K562 (cell line): ENCODE measurements around the gene DHX8. TPM values are rescaled to one million over a fixed set of nuclear protein-coding genes. Genes with fewer than 3 reads are reported as not detected.
"Not testable (repeated sequence)": the region's sequence is repeated elsewhere in the genome, so short reads cannot be mapped to it uniquely, and the experiment has no call there.

Experiments
- ATAC-seq: fragments of 200-7000 bp; cut with Tn5 transposase; 3 replicates; pipeline ENCODE4 v1.9.1; 2020; ENCODE audit warnings: moderate library complexity
- BruUV-seq: library from RNA; stranded (reverse); fragments of 400-500 nt; replicated peaks from 2 replicates; lab custom pipeline; 2021; lab: Mats Ljungman, UMichigan
- CTCF ChIA-PET: fragments of 300-600 bp; formaldehyde crosslinking; extraction: SDS; loops from one replicate; lab custom pipeline; 2021; ENCODE audit warnings: low intra/inter-chr PET ratio; lab: Yijun Ruan, JAX
- POLR2A ChIA-PET: fragments of 300-600, 350-650 bp; sonication (Branson Sonifier 250); formaldehyde crosslinking; extraction: SDS; loops from one replicate; lab custom pipeline; 2021; ENCODE audit warnings: antibody characterized with exemption, inconsistent platforms; lab: Yijun Ruan, JAX
- DNase-seq, 4 experiments: peaks; one replicate each; pipeline versions ENCODE4 v3.0.0 to v3.0.0-alpha.2; 2011 to 2018; ENCODE audit warnings: low spot score in 3 of 4, mixed read lengths in 3 of 4; ENCODE audit errors: extremely low read depth in 1 of 4
- FAIRE-seq: peaks from 2 replicates; lab custom pipeline; 2011; peaks lifted over from hg19 to GRCh38; lab: Jason Lieb, UNC
- H2AFZ ChIP-seq: 2 replicates; pipeline ENCODE4 v1.6.0; 2011; ENCODE audit warnings: low read depth, low read length, control low read depth, inconsistent platforms
- H3K27ac ChIP-seq: fragments of 200-600 bp; 3 replicates; pipeline ENCODE4 v1.8.0; 2011; ENCODE audit warnings: low read depth, mild to moderate bottlenecking, control low read depth, inconsistent platforms, low read length, moderate library complexity, mixed read lengths; ENCODE audit errors: extremely low read depth
- H3K27me3 ChIP-seq, 2 experiments: fragments of 300-600 bp in 1 of 2; 2 replicates in 1 of 2; 3 replicates in 1 of 2; pipeline versions ENCODE4 v1.6.0 to v1.8.0; 2011; ENCODE audit warnings: inconsistent platforms in 2 of 2, low read length in 2 of 2, mild to moderate bottlenecking in 1 of 2, mixed read lengths in 1 of 2, moderate library complexity in 1 of 2; ENCODE audit not compliant: control insufficient read depth in 2 of 2, insufficient read depth in 2 of 2
- H3K36me3 ChIP-seq: fragments of 300-600 bp; 3 replicates; pipeline ENCODE4 v1.8.0; 2011; ENCODE audit warnings: mild to moderate bottlenecking, low read length, inconsistent platforms; ENCODE audit not compliant: control insufficient read depth, insufficient read depth
- H3K4me1 ChIP-seq, 2 experiments: fragments of 200-600 bp in 1 of 2; replicated peaks in 1 of 2; 2 replicates in 1 of 2; 3 replicates in 1 of 2; pipeline versions ENCODE4 v1.5.1 to v1.8.0; 2011; ENCODE audit warnings: inconsistent platforms in 2 of 2, low read length in 2 of 2, mild to moderate bottlenecking in 1 of 2, mixed read lengths in 1 of 2, moderate library complexity in 1 of 2; ENCODE audit not compliant: control insufficient read depth in 2 of 2, insufficient read depth in 2 of 2
- H3K4me2 ChIP-seq: 2 replicates; pipeline ENCODE4 v1.6.1; 2011; ENCODE audit warnings: low read length, control low read depth, inconsistent platforms, mixed read lengths; ENCODE audit not compliant: insufficient read depth
- H3K4me3 ChIP-seq: fragments of 200-600 bp; sonication (generic), shearing (Covaris generic); 2 replicates; pipeline ENCODE4 v1.5.1; 2016; ENCODE audit warnings: control low read depth, inconsistent platforms
- H3K79me2 ChIP-seq: fragments of 200-600 bp; 3 replicates; pipeline ENCODE4 v1.8.0; 2011; ENCODE audit warnings: low read length, inconsistent platforms; ENCODE audit not compliant: control insufficient read depth, insufficient read depth
- H3K9ac ChIP-seq, 2 experiments: 2 replicates each; pipeline versions ENCODE4 v1.6.0 to v1.6.1; 2011; ENCODE audit warnings: low read depth in 2 of 2, low read length in 2 of 2, control low read depth in 1 of 2, inconsistent platforms in 1 of 2, mild to moderate bottlenecking in 1 of 2, mixed read lengths in 1 of 2; ENCODE audit not compliant: insufficient read depth in 1 of 2
- H3K9me1 ChIP-seq: one replicate; pipeline ENCODE4 v1.6.0; 2011; ENCODE audit warnings: inconsistent platforms, mild to moderate bottlenecking, low read length, moderate library complexity; ENCODE audit not compliant: control insufficient read depth, insufficient read depth
- H3K9me3 ChIP-seq: replicated peaks from 2 replicates; pipeline ENCODE4 v1.5.1; 2011; ENCODE audit warnings: low read depth, low read length, inconsistent platforms; ENCODE audit not compliant: control insufficient read depth, insufficient read depth
- H4K20me1 ChIP-seq: replicated peaks from 2 replicates; pipeline ENCODE4 v1.6.1; 2011; ENCODE audit warnings: low read length, inconsistent platforms, mixed read lengths; ENCODE audit not compliant: control insufficient read depth, insufficient read depth
- BDP1 ChIP-seq: IDR thresholded peaks from 3 replicates; pipeline ENCODE4 v1.6.1; 2011; ENCODE audit not compliant: insufficient read length, insufficient read depth
- CXXC5 ChIP-seq: fragments of 250-450 bp; sonication (Bioruptor Pico); IDR thresholded peaks from 2 replicates; pipeline ENCODE4 v1.8.0; 2022; ENCODE audit warnings: inconsistent platforms, mild to moderate bottlenecking, moderate library complexity
- THAP12 ChIP-seq: fragments of 250-450 bp; sonication (Bioruptor Pico); IDR thresholded peaks from 2 replicates; pipeline ENCODE4 v1.9.0; 2021; ENCODE audit warnings: mild to moderate bottlenecking, inconsistent platforms
- ZNF445 ChIP-seq: fragments of 250-450 bp; sonication (Bioruptor Pico); IDR thresholded peaks from 2 replicates; pipeline ENCODE4 v1.4.0; 2020; ENCODE audit warnings: low read depth, mild to moderate bottlenecking, moderate library complexity
- WGBS: fragments of 100-300 bp; shearing (Covaris generic); methylation state at CpG from one replicate; pipeline ENCODE4 v1.1.6; 2016; ENCODE audit warnings: low coverage, mixed read lengths; ENCODE audit not compliant: insufficient coverage; ENCODE audit errors: missing lambda C conversion rate; 5-methylcytosine and 5-hydroxymethylcytosine counted together
- in situ Hi-C: fragments of 300-500 bp; cut with MboI; formaldehyde crosslinking; loops from 4 replicates; pipeline ENCODE4 v1.15.0; 2018; ENCODE audit warnings: inconsistent platforms, mixed read lengths
- intact Hi-C: fragments of 100-400 bp; cut with micrococcal nuclease; formaldehyde crosslinking; loops from 2 replicates; pipeline ENCODE4 v1.14.2; 2022
- polyA plus RNA-seq, 8 experiments: library from polyadenylated mRNA; depleted of rRNA in 4 of 8; stranded (reverse) in 5 of 8; unstranded in 3 of 8; fragments of >200 nt; fragmentation: Nextera tagmentation in 2 of 8; fragmentation: Illumina TruSeq in 1 of 8; extraction: Ambion mirVana in 2 of 8; extraction: Trizol in 1 of 8; gene quantifications; 2 replicates each; pipeline versions ENCODE4 v1.2.1 to v1.2.3, GENCODE V29; 2011 to 2014; ENCODE audit warnings: inconsistent platforms in 1 of 8, missing spikeins in 1 of 8
- total RNA-seq, 7 experiments: library from RNA; depleted of rRNA in 6 of 7; stranded (reverse); fragments of >200 nt in 6 of 7; fragmentation: Illumina TruSeq in 2 of 7; extraction: Trizol in 2 of 7; gene quantifications; 2 replicates each; pipeline versions ENCODE4 v1.2.1 to v1.2.3, GENCODE V29; 2011 to 2021; ENCODE audit warnings: low replicate concordance in 1 of 7

The DHX8 gene
- total and polyA plus RNA-seq, 9 of the 15 experiments (the other 6 are each of a cell fraction or from before 2014, with no cell fraction given): 16.7 to 42.5 (median 25.6) TPM

GRCh38 chr17:43475494-43476089, 8.2 kb upstream of the DHX8 start:
- no peak for FAIRE-seq
- BruUV-seq: no TSS peak
- H3K36me3 ChIP-seq: no peaks in the 10 kb centered on the region
- TF ChIP-seq CXXC5 (CRISPR knock-in tag): no peak
- TF ChIP-seq ZNF445 (CRISPR knock-in tag): no peak
- TF ChIP-seq BDP1: no peak
- TF ChIP-seq THAP12 (CRISPR knock-in tag): no peak
- no peak overlapping the region for H3K4me3 ChIP-seq
- H3K9ac ChIP-seq: no peak overlapping the region
- no peaks in the 10 kb centered on the region for H3K79me2 ChIP-seq
- no peak for ATAC-seq
- ChIA-PET POLR2A (interaction anchor here (0.6 kb wide), 1 partner anchor 48 kb away, joined by 3 read pairs; no protein-coding TSS in a partner anchor), CTCF (no interaction called here)
- DNase-seq: no peak
- H3K4me1 ChIP-seq: no peaks in the 10 kb centered on the region
- no peaks in the 10 kb centered on the region for H3K9me3 ChIP-seq
- H4K20me1 ChIP-seq: no peaks in the 10 kb centered on the region
- no peak overlapping the region for H2AFZ ChIP-seq
- peaks cover 6 to 10% of the 10 kb centered on the region in 2 experiments; a peak in 4 of 5 replicates for H3K27me3 ChIP-seq
- in situ Hi-C loops: loop anchor here (25.0 kb wide), 1 partner anchor 188 kb away; no protein-coding TSS in a partner anchor
- WGBS: 25% methylated on average over 11 of the region's 11 CpGs
- intact Hi-C loops: no loop called here
- H3K27ac ChIP-seq: no peak overlapping the region
- no peaks in the 10 kb centered on the region for H3K9me1 ChIP-seq
- H3K4me2 ChIP-seq: no peak overlapping the region

GRCh38 chr17:43476306-43476705, 7.5 kb upstream of the DHX8 start:
- intact Hi-C loops, H2AFZ ChIP-seq, H4K20me1 ChIP-seq, FAIRE-seq, DNase-seq, BruUV-seq, H3K9ac ChIP-seq, ATAC-seq, H3K4me2 ChIP-seq, CTCF ChIA-PET, H3K36me3 ChIP-seq, H3K9me1 ChIP-seq, H3K27me3 ChIP-seq, H3K4me3 ChIP-seq, H3K9me3 ChIP-seq, H3K27ac ChIP-seq, H3K4me1 ChIP-seq, H3K79me2 ChIP-seq: not testable (repeated sequence)
- in situ Hi-C loops: loop anchor here (25.0 kb wide), 1 partner anchor 189 kb away; no protein-coding TSS in a partner anchor
- POLR2A ChIA-PET: interaction anchor here (0.6 kb wide), 1 partner anchor 48 kb away, joined by 3 read pairs; no protein-coding TSS in a partner anchor
- 16% methylated on average over 8 of the region's 9 CpGs for WGBS
